GM12878 (cell line): ENCODE measurements around the gene ADGRG7.

Experiments used
- CTCF ChIP-seq, 3 experiments: IDR thresholded peaks in 2 of 3; conservative IDR thresholded peaks in 1 of 3; 2 replicates each; pipeline ENCODE4 v1.5.1; 2011; ENCODE audit warnings: low read depth in 3 of 3, low read length in 3 of 3, mild to moderate bottlenecking in 3 of 3, control low read depth in 2 of 3, moderate library complexity in 2 of 3, inconsistent platforms in 1 of 3, mixed read lengths in 1 of 3; ENCODE audit not compliant: control insufficient read depth in 2 of 3, insufficient read depth in 1 of 3; ENCODE audit errors: extremely low read depth in 1 of 3
- MYC ChIP-seq: IDR thresholded peaks from 2 replicates; pipeline ENCODE4 v1.6.1; 2011; ENCODE audit warnings: mild to moderate bottlenecking, low read length, moderate library complexity, inconsistent platforms; ENCODE audit not compliant: insufficient read depth, insufficient replicate concordance, insufficient read length, severe bottlenecking
- NFYA ChIP-seq: IDR thresholded peaks from 2 replicates; pipeline ENCODE4 v1.6.1; 2011; ENCODE audit warnings: low read depth, mild to moderate bottlenecking, low read length, improper control_type of control experiment, borderline replicate concordance
- SMC3 ChIP-seq: IDR thresholded peaks from 2 replicates; pipeline ENCODE4 v1.6.1; 2011; ENCODE audit warnings: low read length, improper control_type of control experiment, borderline replicate concordance
- TF ChIP-seq, protein P1 (sequence below): IDR thresholded peaks from 2 replicates; pipeline ENCODE4 v1.6.1; 2011; ENCODE audit warnings: low read depth, low read length, improper control_type of control experiment, borderline replicate concordance

DNA sequence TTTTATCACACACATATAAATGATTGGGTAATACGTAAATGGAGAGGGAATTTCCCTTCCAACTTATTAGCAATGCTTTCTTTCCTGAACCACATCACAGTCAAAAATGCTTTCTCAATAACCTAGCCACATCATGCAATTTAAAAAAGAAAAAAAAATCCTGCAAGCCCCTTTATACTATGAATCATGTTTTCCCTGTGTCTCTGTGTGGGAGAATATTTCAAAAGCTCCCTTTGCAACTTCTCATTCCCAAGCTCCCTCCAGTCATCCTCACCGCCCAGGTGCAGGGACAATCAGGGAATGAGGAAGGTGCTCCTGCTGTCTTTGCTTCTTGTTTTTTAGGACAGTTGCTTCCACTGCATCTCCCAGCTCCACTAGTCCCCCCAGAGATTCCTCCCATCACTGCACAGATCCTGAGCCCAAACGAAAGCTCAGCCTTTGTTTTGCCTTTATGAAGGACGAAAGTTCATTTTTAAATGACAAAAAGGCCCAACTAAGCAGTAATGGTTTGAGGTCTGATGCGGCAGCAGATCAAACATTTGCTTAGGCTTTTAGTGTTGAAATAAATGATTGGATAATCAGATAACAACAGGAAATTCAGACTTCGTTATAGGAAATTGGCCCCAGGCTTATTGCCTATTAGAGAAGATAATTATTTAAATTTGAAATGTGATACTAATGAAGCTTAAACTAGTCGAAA, 47.8 kb upstream of the ADGRG7 start:
- TF ChIP-seq SMC3 (no peak), CTCF (IDR thresholded peaks at IDR 0.05 in 2 of 3, conservative IDR thresholded peaks at IDR 0.05 in 1 of 3; ENCODE audit: control insufficient read depth in 2 of 3, extremely low read depth in 1 of 3, insufficient read depth in 1 of 3, low read depth in 3 of 3, low read length in 3 of 3) (no peak), MYC (no peak), NFYA (no peak)
- TF ChIP-seq, protein P1, sequence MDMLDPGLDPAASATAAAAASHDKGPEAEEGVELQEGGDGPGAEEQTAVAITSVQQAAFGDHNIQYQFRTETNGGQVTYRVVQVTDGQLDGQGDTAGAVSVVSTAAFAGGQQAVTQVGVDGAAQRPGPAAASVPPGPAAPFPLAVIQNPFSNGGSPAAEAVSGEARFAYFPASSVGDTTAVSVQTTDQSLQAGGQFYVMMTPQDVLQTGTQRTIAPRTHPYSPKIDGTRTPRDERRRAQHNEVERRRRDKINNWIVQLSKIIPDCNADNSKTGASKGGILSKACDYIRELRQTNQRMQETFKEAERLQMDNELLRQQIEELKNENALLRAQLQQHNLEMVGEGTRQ = no peak
